CD4-positive, alpha-beta T cell treated with Interleukin-17A for 4 hours (primary cell): ENCODE measurements around the gene ZNF804B.

ENCODE experiments used
- DNase-seq: peaks from one replicate; pipeline ENCODE4 v3.0.0-alpha.2; 2020; ENCODE audit warnings: mixed read lengths

ZNF804B gene

DNA sequence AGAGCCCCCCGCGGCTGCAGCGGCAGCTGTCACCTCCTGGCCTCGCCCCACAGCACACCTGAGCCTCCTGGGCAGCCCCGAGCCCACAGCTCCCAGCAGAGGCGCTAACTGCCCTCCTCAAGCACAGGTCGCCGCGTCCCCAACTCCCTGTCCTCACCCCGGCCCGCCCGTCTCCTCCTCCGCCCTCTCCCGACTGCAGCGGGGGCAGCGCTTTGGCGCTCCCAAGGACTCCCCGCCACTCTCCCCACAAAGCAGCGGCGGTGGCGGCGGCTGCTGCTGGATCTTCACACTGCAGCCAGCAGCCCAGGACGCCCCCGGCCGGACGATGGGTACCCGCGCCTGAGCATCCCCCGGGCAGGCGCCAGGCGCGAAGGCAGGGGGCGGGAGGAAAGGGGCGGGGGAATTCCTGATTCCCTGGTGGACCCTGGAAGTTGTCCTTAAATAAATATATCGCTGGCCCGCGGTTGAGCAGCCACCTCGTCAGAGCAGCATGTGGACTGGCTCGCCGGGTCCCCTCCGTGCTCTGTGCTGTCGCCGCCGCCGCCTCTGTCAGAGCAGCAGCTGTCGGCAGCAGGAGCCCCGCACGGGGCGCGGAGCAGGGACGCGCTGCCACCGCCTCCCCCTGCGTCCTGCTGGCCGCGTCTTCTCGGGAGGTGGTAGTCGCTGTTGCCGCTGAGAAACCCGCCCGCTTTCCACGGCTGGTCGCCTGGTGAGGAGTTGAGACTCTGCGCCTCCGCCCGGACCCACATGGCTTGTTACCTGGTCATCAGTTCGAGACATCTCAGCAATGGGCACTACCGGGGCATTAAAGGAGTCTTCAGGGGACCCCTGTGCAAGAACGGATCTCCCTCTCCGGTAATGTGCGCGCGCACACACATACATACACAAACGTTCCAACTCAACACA is at the start of gene ZNF804B:
Gene ZNF804B (plus strand): TSS at position 471 of the 906 bp plus-strand sequence. CDS start 277 bp downstream, at position 748.
- no peak for DNase-seq

DNA sequence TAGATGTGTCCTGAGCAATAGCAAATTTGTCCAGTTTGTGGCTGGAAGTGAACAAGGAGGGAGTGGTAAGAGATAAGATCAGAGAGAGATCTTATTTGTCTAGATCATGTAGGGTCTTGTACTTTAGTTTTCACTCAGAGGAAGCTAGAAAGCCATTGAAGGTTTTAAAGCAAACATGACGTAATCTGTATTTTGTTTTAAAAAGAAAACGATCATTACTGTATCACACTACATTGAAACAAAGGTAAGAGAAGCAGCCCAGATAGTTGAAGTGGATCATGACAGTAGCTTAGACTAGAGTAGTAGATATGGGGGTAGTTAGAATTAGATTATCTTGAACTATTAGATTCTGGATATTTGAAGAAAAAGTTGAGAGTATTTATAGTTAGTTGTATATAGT is 23.6 kb upstream of the ZNF804B start:
- no peak for DNase-seq

DNA sequence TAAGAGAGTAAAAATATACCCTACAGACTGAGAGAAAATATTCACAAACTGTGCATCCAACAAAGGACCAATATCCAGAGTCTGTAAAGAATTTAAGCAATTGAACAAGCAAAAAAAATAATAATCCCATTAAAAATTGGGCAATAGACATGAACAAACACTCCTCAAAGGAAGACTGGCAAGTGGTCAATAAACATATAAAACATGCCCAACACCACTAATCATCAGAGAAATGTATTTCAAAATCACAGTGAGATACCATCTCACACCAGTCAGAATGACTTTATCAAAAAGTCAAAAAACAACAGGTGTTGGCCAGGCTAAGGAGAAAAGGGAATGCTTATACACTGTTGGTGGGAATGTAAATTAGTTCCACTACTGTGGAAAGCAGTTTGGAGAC is 21.9 kb upstream of the ZNF804B start:
- no peak for DNase-seq

DNA sequence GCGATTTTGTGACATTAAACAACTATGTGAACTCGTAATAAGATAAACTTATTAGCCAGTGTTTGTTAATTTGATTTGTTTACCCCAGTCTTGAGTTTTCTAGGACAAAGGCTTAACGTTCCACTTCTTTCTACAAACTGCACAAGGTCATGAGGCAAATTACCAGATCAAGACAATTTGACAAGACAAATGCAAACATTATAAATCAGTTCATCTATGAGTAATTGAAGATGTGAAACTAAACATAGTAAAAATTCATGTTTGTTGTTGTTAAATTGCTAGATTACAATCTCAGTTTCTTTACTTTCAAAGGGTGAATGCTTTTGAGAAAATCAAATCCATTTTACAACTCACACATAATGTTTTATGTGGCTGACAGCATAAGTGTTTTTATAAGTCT is 13.4 kb upstream of the ZNF804B start:
- no peak for DNase-seq

DNA sequence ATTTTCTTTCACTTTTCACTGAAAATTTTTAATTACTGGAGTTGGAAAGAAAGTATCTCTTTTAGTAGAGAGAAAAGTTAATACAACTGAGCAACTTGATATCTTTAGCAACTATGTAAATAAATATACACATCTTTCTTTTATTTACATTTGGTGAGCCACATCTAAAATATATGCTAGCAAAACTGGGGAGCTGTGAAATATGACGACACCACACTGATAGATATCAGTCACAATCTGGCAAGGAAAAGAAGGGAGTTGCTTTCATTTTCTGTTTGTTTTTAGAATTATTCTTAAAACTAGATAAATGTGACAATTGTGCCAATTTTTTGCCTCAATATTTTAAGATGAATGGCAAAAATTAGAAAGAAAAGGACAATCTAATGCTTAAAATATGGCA is 2.7 kb upstream of the ZNF804B start:
- no peak for DNase-seq

DNA sequence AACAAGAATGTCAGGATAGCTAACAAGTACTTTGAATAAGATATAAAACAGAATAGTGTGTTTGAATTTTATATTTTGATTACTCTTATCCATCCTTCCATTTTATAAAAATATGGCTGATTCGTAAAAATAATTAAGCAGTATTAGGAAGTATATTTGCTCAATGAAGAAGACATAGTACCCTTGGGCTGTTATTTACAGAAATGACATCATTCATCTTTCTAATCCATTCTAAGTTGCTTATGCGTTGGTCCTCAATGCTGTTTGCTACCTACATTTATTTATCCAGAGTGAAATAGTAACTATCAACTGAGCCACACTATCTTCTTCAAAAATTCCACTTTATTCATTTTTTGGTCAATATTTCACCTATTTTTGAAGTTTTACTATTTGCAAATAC is 2.1 kb upstream of the ZNF804B start:
- no peak for DNase-seq

DNA sequence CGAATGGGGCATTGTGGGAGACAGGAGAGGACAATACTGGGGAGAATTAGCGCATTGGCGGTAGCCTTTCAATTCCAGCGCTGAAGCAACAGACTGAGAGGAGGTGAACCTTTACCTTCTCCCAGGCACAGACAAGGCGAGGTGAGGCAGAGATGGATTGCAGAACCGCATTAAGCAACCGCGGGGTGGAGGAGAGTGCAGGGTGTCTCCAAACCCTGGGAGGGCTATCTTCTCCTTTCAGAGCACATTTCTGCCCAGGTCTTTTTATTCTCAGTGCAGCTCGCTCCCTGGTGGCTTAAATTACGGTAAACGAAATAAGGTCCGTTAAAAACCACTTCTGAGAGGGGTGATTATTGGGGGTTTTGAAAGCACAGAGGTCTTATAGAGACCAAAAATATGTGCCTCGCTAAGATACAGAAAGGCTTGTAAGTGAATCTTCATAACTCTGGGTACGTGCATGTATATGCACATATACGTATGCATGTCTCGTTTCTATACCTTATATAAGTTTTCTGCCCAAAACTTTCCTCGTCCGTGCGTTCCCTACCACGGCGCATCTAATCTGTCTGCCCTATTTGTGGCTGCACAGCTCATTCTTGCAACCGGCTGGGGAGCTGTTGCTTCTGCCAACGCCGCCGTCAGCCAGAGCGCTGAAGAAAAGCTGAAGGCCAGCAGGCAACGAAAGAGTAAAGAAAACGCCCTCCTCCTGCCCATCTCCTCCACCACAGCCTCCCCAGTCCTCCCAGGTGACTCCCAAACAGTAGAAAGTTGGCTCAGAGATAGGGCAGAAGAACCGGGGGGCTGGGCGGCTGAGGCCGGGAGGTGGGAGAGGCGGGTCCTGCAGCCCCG is 895 bp upstream of the ZNF804B start:
- no peak for DNase-seq

DNA sequence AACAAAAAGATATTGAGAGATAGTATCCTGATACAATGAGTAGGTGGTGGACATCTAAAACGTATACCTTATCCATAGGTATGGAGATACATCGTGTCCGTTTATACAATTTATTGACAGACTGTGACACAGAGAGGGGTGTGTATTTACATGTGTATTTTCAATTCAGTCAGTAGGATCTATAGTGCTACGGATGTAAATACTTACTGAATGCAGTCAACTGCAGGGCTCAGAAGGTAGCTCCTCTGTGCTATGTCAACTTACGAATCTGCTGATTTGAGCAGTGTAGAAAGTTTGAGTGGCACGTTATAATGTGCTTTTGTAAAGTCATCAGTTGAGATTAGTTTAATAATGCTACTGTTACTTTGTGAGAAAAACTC is 626 bp downstream of the ZNF804B start:
- DNase-seq: no peak

DNA sequence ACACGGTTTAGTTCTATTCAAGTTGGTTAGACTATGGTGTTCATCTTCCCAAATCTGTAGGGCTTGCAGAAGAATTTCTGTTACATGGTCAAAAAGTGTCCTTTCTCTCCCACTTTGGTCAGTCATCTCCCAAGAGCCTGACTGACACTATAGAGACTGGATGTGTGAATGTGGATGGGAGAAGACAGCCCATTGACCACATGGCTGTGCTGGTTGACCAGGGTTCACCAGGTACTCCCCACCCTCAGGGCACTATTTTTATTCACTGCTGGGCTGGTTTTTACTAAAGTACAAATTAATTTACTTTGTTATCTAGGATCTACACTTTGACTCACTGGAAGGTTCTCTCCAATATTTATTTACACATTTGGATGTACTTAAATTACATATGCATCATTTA is 2.3 kb downstream of the ZNF804B start:
- no peak for DNase-seq

DNA sequence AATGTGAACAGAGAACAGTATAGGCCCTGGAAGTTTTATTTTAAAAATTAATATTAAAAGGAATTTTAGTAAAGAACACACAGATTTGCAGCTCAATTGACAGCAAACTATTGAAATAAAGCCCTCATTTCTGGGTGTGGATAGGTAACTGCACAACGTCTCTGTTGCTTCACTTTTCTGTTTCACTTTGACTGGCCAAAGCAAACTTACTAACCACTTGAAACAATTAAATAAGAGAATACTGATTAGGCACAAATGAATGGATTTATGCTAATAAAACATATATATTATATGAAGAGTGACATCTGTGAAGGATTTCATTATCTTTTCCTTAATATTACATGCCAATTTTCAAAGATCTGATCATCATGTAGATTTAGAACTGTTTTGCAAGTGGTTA is 11.9 kb downstream of the ZNF804B start:
- no peak for DNase-seq

DNA sequence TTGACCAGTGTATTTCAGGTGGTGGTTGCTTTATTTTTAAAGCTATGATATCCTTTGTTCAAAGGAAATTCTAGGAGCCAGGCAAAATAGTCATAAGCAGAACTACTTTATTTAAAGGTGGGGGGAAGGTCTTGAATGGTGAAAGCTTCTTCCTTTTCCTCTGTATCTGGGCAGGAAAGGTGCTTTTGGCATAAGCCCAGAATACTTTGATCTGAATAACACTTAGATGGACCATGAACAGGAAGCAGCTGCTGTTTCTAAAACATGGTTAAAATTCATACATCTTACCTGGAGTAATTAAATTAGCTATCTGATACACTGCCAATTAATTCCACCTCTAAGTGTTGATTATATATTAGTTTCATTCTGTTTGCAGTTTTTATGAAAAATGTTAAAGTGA is 13.3 kb downstream of the ZNF804B start:
- no peak for DNase-seq

DNA sequence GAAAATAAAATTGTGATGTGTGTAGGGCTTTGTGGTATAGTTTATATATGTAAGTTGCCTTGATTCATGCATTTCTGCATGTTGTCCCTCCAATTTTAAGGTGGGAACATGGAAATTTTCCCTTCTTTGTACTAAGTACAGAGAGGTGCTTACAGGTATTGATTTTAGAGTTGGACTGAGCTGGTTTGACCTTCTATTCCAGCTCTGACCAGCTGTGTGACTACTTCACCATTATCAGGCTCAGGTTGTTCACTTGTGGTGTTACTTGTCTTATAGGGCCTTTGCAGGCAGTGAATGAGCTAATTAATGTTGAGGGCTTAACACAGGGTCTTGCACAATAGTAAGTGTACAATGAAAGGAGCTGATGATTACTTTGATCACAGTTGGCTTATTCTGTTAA is 16.3 kb downstream of the ZNF804B start:
- DNase-seq: no peak

DNA sequence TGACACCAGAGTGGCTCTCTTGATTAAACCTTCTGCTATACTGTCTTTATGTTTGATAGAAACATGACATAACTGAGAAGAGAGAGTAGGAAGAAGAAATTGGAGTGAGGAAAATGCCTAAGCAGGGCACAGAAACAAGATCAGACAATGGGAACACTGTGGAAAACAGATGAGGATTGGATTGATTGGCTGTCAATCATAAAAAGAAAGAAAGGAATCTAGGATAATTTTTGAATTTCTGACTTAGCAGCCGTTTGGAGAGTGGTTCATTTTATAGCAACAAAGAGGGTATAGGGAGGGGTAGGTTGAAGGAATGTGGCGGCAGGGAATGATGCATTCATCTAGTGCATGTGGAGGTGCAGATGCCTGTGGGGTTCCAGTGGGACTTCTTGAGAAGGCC is 28.3 kb downstream of the ZNF804B start:
- no peak for DNase-seq

DNA sequence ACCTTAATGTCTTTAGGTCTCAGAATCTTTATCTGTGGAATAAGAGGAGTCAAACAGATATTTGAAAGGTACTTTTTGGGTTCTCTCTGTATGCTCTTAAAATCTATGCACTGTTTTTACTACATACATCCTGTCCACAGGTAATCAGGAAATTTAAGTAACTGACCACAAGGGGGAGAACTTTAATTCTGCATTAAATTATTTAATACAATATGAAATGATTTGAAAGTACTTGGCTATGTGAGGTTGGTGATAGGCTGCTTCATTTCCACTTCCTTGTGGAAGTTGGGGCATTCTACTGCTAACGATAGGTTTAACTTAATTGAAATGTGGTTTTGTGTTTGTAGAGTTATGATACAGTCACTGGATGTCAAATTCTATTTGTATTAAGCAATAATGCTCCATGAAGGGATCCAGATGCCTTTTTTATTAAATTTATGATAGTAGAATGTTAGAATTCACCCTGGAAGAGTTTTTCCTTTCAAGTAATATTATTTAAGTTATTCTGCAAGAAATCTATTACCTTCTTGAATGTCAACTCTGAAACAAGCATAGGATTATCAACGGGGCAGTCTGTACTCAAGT is 30.1 kb downstream of the ZNF804B start:
- no peak for DNase-seq

DNA sequence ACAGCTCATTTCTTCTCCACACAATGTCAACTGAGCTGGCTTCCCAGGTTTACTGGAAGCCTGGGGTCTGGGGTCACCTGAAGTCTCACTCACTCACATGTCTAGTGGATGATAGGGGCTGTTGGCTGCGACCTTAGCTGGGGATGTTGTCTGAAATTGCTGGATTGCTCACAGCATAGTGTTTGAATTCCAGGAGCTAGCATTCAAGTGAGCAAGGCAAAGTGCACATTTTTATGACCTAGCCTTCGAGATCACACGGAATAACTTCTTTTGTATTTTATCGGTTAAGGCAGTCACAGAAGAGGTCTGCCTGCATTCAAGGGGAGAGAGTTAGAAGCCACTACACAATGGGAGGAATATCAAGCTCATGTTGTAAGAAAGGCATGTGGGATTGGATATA is 32.4 kb downstream of the ZNF804B start:
- no peak for DNase-seq

DNA sequence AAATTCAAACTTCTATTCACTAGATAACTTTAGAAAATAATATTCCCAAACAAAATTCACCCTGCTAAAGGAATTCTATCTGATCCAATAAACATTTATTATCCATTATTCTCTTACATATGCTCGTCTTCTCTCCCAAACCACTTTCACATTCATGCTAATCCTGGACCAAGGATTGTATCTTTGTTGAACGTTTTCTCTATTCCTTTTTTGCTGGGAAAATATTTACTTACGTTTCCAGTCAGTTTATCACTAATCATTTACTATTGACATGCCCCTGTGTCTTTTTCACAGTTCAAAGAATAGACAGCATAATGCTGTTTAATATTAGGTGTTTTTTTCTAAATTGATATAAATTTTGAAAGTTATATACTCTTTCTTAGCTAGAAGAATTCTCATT is 32.9 kb downstream of the ZNF804B start:
- no peak for DNase-seq

DNA sequence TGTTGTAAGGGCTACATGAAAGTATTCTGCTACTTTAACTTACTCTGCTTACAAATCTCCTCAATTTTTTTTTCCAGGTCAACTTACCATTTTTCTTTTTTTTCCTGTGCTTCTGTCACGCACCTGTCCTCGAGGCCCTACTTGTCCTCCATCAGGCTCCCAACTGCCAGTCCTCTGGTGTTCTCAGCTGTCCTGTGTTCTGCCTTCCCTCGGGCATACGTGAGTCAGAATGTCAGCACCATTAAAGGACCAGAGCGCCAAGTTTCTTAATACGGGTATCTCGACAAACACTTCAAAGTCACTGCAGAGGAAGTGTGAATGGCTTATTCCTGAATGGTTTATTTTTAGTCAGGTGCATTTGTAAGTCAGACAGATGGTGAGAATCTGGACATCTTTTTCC is 36.1 kb downstream of the ZNF804B start, which contains the start of gene TEX47:
Gene TEX47 (minus strand): TSS at position 185 of the 400 bp plus-strand sequence. CDS start 795 bp downstream, outside the sequence.
- DNase-seq: no peak

DNA sequence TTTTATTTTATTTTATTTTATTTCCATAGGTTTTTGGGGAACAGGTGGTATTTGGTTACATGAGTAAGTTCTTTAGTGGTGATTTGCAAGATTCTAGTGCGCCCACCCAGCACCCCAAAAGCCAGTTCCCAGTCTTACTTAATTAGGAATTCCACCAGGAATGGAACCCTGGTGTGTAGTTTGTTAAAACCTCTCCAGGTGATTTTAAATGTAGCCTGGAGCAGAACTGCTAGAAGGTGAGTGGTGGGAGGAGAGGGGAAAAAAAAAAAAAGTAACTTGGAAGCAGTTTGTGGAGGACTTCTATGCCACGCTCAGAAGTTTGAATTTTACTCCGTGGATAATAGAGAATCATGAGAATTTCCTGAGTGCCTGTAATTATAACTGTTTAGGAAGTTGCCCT is 41.5 kb downstream of the ZNF804B start:
- no peak for DNase-seq

DNA sequence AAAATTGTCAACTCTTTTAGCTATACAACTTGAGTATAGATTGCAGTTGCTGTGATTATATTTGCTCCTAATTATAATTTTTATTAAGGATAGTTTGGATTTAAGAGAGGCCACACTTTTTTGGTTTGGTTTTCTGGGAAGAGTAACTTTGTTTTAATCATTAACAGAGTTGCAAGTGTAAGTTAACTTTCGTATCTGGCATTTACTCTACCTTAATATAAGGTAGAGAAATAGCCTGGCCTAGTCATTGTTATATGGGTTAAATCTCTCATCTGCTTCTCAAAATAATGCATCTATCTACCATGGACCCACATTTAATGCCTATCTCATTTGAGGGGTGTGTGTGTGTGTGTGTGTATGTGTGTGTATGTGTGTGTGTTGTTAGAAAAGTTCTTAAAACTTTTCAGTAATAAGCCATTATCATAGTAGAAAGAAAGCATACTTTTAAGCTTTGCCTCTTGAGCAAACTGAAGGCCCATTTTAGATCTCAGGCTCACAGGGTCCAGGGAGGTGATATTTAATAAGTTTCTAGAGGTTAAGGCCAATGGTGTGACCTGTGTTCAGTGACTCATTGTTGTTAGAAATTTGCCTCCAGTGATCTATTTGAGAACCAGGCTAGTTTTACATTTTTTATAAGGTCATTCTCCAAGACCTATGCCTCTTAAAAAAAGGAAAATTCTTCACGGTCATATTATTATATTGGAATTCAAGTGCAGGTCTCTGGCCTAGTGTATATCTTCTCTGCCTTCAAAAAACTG is 47.0 kb downstream of the ZNF804B start:
- no peak for DNase-seq

DNA sequence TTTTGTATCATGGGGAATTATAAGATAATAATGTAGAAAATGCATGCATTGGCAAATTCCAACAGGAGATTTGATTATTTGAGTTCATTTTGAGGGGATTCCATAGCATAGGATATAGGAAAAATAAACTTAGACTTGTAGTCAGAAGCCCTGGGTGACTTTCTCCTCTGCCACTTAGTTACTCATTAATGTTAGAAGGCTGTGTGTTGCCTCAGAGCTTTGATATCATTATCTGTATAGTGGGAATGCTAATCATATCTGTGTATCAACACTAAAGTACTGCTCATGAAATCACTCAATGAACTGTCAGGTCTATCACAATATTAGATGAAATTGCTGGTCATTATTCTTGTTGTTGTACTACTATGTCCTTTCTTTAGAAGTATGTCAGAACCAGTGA is 59.1 kb downstream of the ZNF804B start:
- no peak for DNase-seq

DNA sequence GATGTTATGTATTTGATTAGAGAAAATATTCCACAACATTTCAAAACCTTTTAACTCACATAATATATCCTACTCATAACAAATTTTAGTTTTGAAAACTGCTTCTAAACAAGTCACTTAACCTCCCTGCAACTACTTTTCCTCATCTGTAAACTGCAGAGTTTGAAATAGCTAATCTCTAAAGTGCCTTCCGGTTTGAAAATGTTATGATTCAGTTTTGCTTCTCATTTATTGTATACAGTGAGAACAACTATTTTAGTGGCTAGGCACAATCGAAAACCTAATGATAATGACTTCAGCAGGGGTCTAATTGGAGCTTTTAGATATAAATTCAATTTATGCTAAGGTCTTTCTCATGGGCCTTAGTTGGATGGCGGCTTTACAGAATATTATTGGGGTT is 66.7 kb downstream of the ZNF804B start:
- no peak for DNase-seq

DNA sequence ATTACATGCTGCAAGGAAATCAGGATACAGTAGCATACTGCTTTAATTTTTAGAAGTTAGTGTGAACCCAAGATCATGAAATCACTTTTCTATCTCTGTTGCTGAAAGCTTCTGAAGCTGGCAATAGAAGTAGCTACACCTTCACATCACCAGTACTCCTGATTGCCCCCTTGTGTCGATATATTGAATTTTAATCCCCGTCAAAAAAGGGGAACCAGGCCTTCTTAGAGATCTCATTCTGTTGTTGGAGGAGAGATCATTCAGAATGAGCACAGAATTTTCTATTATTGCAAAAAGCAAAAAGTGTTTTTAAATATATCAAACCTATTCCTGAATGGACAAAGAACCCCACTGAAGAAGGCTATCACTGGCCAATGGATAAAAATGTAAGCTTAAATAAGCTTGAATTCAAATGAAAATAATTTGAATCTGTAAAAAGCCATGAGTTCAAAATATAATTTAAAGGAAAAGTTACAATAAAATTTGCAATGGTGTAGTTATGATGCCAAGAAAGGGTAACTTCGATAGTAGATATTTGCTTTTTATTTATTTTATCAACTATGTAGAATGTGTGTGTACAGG is 75.7 kb downstream of the ZNF804B start:
- DNase-seq: no peak
